MCF 10A (cell line): ENCODE data around the gene TCAP. TPM values are rescaled to one million over a fixed set of nuclear protein-coding genes. Genes with fewer than 3 reads are reported as not detected.

Experiments
- BruUV-seq: library from RNA; stranded (reverse); fragments of 400-500 nt; replicated peaks from 2 replicates; lab custom pipeline; 2021; lab: Mats Ljungman, UMichigan
- CTCF ChIA-PET: fragments of 300-600 bp; sonication (Branson Sonifier 250); formaldehyde crosslinking; extraction: SDS; loops from one replicate; lab custom pipeline; 2021; ENCODE audit warnings: antibody characterized with exemption, inconsistent platforms; lab: Yijun Ruan, JAX
- POLR2A ChIA-PET: fragments of 300-600, 350-650 bp; sonication (Branson Sonifier 250); formaldehyde crosslinking; extraction: SDS; loops from one replicate; lab custom pipeline; 2020; ENCODE audit warnings: antibody characterized with exemption, inconsistent platforms; lab: Yijun Ruan, JAX
- DNase-seq: peaks from one replicate; pipeline ENCODE4 v3.0.0-alpha.2; 2018; ENCODE audit not compliant: unreplicated experiment
- H3K27ac Mint-ChIP-seq: one replicate; pipeline ENCODE4 v1.8.0; 2022; ENCODE audit warnings: mild to moderate bottlenecking, low read depth, mixed read lengths; ENCODE audit not compliant: unreplicated experiment
- H3K27me3 Mint-ChIP-seq: one replicate; pipeline ENCODE4 v1.8.0; 2022; ENCODE audit warnings: mixed read lengths; ENCODE audit not compliant: insufficient read depth, unreplicated experiment
- H3K36me3 Mint-ChIP-seq: one replicate; pipeline ENCODE4 v1.8.0; 2022; ENCODE audit warnings: mild to moderate bottlenecking, moderate library complexity, mixed read lengths; ENCODE audit not compliant: insufficient read depth, unreplicated experiment
- H3K4me1 Mint-ChIP-seq: one replicate; pipeline ENCODE4 v1.8.0; 2022; ENCODE audit warnings: mixed read lengths; ENCODE audit not compliant: insufficient read depth, unreplicated experiment
- H3K4me3 Mint-ChIP-seq: one replicate; pipeline ENCODE4 v1.8.0; 2022; ENCODE audit warnings: mild to moderate bottlenecking, moderate library complexity, mixed read lengths; ENCODE audit not compliant: unreplicated experiment
- H3K9me3 Mint-ChIP-seq: one replicate; pipeline ENCODE4 v1.8.0; 2022; ENCODE audit warnings: mixed read lengths; ENCODE audit not compliant: unreplicated experiment
- CTCF ChIP-seq: fragments of 200-600 bp; IDR thresholded peaks from one replicate; pipeline ENCODE4 v1.8.0; 2022; ENCODE audit warnings: antibody characterized with exemption, mild to moderate bottlenecking; ENCODE audit not compliant: unreplicated experiment
- intact Hi-C: fragments of 100-400 bp; cut with micrococcal nuclease; formaldehyde crosslinking; loops from 2 replicates; pipeline ENCODE4 v1.14.1; 2022
- total RNA-seq: library from RNA; stranded (reverse); gene quantifications from 2 replicates; pipeline ENCODE4 v1.2.3, GENCODE V29; 2022

The TCAP gene
- total RNA-seq, 1 experiment from 2014 or later = 0.37 TPM

- TF ChIP-seq CTCF = no peak
- peaks cover 28% of the 10 kb centered on the region for H3K4me1 Mint-ChIP-seq
- intact Hi-C loops = no loop called here
- H3K27me3 Mint-ChIP-seq = no peaks in the 10 kb centered on the region
- no peaks in the 10 kb centered on the region for H3K9me3 Mint-ChIP-seq
- H3K36me3 Mint-ChIP-seq = peaks cover 31% of the 10 kb centered on the region
- ChIA-PET CTCF (interaction anchor here (0.6 to 1.0 kb wide), 3 partner anchors 10 to 67 kb away, joined by 3 to 4 read pairs (median 4); no protein-coding TSS in a partner anchor), POLR2A (interaction anchor here (0.5 to 1.7 kb wide), 5 partner anchors 10 to 274 kb away, joined by 3 to 6 read pairs (median 4); partner anchors contain the start of gene PGAP3)
- no TSS peak for BruUV-seq
- no peak for DNase-seq
- no peak overlapping the region for H3K4me3 Mint-ChIP-seq
- H3K27ac Mint-ChIP-seq = peak overlapping the region; percentile 10
Observed at GRCh38 chr17:39704821-39705551, 39.8 kb downstream of the TCAP start.

- DNase-seq = peak; percentile 53
- Mint-ChIP-seq H3K36me3 (peaks cover 40% of the 10 kb centered on the region), H3K27ac (no peak overlapping the region), H3K4me1 (peaks cover 26% of the 10 kb centered on the region), H3K9me3 (no peaks in the 10 kb centered on the region), H3K4me3 (no peak overlapping the region), H3K27me3 (no peaks in the 10 kb centered on the region)
- CTCF ChIA-PET = interaction anchor here (0.5 to 1.0 kb wide), 2 partner anchors 68 to 160 kb away, joined by 3 to 4 read pairs; no protein-coding TSS in a partner anchor
- TF ChIP-seq CTCF = no peak
- intact Hi-C loops = no loop called here
- BruUV-seq = no TSS peak
- POLR2A ChIA-PET = interaction anchor here (0.5 to 1.7 kb wide), 4 partner anchors 10 to 273 kb away, joined by 3 to 6 read pairs (median 4); partner anchors contain the start of gene PGAP3
Observed at GRCh38 chr17:39705786-39706348, 40.7 kb downstream of the TCAP start.

GRCh38 chr17:39706383-39706782 lies 41.2 kb downstream of the TCAP start:
- Mint-ChIP-seq H3K27me3 (no peaks in the 10 kb centered on the region), H3K27ac (no peak overlapping the region), H3K9me3 (no peaks in the 10 kb centered on the region), H3K4me1 (peaks cover 21% of the 10 kb centered on the region), H3K36me3 (peaks cover 45% of the 10 kb centered on the region), H3K4me3 (no peak overlapping the region)
- CTCF ChIA-PET = interaction anchor here (1.1 kb wide), 1 partner anchor 22 kb away, joined by 3 read pairs; no protein-coding TSS in a partner anchor
- no peak for TF ChIP-seq CTCF
- DNase-seq = no peak
- no TSS peak for BruUV-seq
- intact Hi-C loops = no loop called here
- POLR2A ChIA-PET = interaction anchor here (1.2 to 1.7 kb wide), 2 partner anchors 9 to 11 kb away, joined by 4 read pairs; no protein-coding TSS in a partner anchor

GRCh38 chr17:39706921-39707337 lies 41.8 kb downstream of the TCAP start:
- Mint-ChIP-seq H3K4me3 (no peak overlapping the region), H3K4me1 (peaks cover 16% of the 10 kb centered on the region), H3K27ac (no peak overlapping the region), H3K36me3 (peaks cover 50% of the 10 kb centered on the region), H3K9me3 (no peaks in the 10 kb centered on the region), H3K27me3 (no peaks in the 10 kb centered on the region)
- no peak for TF ChIP-seq CTCF
- CTCF ChIA-PET = interaction anchor here (0.8 to 2.4 kb wide), 3 partner anchors 9 to 85 kb away, joined by 3 to 8 read pairs (median 3); no protein-coding TSS in a partner anchor
- no TSS peak for BruUV-seq
- DNase-seq = no peak
- POLR2A ChIA-PET = interaction anchor here (1.7 kb wide), 1 partner anchor 9 kb away, joined by 4 read pairs; no protein-coding TSS in a partner anchor
- intact Hi-C loops = no loop called here
